HG03103 (cell line): ENCODE results near the gene RRM1.
"Not testable (repeated sequence)": the region's sequence is repeated elsewhere in the genome, so short reads cannot be mapped to it uniquely, and the experiment has no call there.

ENCODE experiments used
- ATAC-seq: cut with Tn5 transposase; IDR thresholded peaks from one replicate; pipeline ENCODE4 v1.9.1; 2021; ENCODE audit warnings: low read depth; ENCODE audit not compliant: unreplicated experiment

Gene RRM1

GRCh38 chr11:4127357-4127756, 32.8 kb downstream of the RRM1 start:
- ATAC-seq = no peak

GRCh38 chr11:4130219-4130618, 35.6 kb downstream of the RRM1 start:
- ATAC-seq = not testable (repeated sequence)

- no peak for ATAC-seq
Measured at GRCh38 chr11:4134806-4135205, 40.2 kb downstream of the RRM1 start.

- ATAC-seq = no peak
Measured at GRCh38 chr11:4138497-4138896, 43.9 kb downstream of the RRM1 start.

- no peak for ATAC-seq
Measured at GRCh38 chr11:4140067-4140636, 45.6 kb downstream of the RRM1 start.

GRCh38 chr11:4146070-4146771, 51.6 kb downstream of the RRM1 start:
- ATAC-seq = no peak

GRCh38 chr11:4146772-4147098, 52.1 kb downstream of the RRM1 start:
- no peak for ATAC-seq

- no peak for ATAC-seq
Measured at GRCh38 chr11:4154503-4154902, 59.9 kb downstream of the RRM1 start.

- ATAC-seq = no peak
Measured at GRCh38 chr11:4156571-4156970, 62.0 kb downstream of the RRM1 start.

- ATAC-seq = not testable (repeated sequence)
Measured at GRCh38 chr11:4158818-4159217, 64.2 kb downstream of the RRM1 start.

GRCh38 chr11:4161305-4161704, 66.7 kb downstream of the RRM1 start:
- no peak for ATAC-seq

GRCh38 chr11:4164884-4165590, 70.4 kb downstream of the RRM1 start:
- no peak for ATAC-seq

- ATAC-seq = no peak
Measured at GRCh38 chr11:4167292-4167691, 72.7 kb downstream of the RRM1 start.

GRCh38 chr11:4167758-4168157, 73.2 kb downstream of the RRM1 start:
- ATAC-seq = no peak

- ATAC-seq = not testable (repeated sequence)
Measured at GRCh38 chr11:4175620-4176350, 81.2 kb downstream of the RRM1 start.

- no peak for ATAC-seq
Measured at GRCh38 chr11:4178813-4179662, 84.4 kb downstream of the RRM1 start.

- no peak for ATAC-seq
Measured at GRCh38 chr11:4180441-4181183, 86.0 kb downstream of the RRM1 start.

- peak; percentile 71 for ATAC-seq
Measured at GRCh38 chr11:4181782-4182721, 87.5 kb downstream of the RRM1 start.
